ENCODE results near the gene RNPS1.
"Not testable (repeated sequence)": the region's sequence is repeated elsewhere in the genome, so short reads cannot be mapped to it uniquely, and the experiment has no call there.

The RNPS1 gene

DNA sequence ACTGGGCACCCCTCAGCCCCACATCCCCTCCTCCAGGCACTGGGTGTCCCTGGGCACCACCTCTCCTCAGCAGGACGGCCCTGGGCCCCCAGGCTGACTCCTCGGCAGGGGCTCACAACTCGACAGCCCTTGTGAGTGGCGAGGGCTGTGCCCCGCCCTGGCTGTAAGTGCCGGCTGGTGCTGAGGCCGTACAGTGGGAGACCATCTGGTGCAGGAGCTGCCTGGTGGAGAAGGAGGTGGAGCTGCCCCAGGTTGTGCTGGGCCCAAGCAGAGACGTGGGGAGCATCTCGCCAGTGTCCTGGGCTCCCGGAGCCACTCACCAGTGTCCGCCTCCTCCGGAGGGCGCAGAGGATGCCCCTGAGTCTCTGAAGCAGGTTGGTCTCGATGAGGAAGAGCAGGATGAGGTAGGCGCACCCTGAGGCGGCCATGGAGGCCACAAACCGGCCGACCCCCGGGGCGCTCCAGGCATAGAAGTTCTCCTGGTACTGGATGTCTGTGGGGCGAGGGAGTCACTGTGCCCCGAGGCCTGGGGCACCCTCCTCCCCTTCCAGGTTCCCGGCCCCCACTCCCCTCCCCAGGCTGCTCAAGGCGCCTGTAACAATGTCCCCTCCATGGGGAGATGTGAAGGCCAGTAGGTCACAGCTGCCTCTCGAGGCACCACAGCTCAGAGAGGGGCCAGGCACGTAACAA, 15.1 kb upstream of the RNPS1 start:
- DNase-seq (ENCODE audit: low read depth) = no peak

- no peak for DNase-seq (ENCODE audit: low read depth)
Observed at GRCh38 chr16:2282262-2282661, 14.3 kb upstream of the RNPS1 start.

DNA sequence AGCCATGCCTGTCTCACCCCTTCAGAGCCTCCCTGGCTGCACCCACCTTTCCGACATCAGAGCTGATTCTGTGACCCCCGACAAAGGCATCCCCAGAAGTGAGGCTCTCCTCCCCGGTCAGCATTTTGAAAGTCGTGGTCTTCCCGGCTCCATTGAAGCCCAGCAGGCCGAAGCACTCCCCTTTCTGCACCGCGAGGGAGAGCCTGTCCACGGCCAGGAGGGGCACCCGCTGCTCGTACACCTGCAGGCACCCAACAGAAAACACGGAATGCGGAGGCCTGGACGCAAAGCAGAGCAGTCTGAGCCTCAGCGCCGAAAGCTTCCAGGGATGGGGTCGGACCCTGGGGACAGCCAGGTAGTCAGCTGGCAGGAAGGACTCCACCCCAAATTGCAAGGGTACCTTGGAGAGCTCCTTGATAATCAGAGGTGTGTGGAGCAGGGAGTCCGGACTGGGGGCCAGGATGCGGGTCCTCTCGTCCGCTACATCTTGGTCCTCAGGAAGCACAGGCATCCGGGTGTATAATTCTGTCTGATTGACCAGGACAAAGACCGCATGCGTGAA, 13.1 kb upstream of the RNPS1 start:
- no peak for DNase-seq (ENCODE audit: low read depth)

- no peak for DNase-seq (ENCODE audit: low read depth)
Observed at GRCh38 chr16:2280461-2280860, 12.5 kb upstream of the RNPS1 start.

DNA sequence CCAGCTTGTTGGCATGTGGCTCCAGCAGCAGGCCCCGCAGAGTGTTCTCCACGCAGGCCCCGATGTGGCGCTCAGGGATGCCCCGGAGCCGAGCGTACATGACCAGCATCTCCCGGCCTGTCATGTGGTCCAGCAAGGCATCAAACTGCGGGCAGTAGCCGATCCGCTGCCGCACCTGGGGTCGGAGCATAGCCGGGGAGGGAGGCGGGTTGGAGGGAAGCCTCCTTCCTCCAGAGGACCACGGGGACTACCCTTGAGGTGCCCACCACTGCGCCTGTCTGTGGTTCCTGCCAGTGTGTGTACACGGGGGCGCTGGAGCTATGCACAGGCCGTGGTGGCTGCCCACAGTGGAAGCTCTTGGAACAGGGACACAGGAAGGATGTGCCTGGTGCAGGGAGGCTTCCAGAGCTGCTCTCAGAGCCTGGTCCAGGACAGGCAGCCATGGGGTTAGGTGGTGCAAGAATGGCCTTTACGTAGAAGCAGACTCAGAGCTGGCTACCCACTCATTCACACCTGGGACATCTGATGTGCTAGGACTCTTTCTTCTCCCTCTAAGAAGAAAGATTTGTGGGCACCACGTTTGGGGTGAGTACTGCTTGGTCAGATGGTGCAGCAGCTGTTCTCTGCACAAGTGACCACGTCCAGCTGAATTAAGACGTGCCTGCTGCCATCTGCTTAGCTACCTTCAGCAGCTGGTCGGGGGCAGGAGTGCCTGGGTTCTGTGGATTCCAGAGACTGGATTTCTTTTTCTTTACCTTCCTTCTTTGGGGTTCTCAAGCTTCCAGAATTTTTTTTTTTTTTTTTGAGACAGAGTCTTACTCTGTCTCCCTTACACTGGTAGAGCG, 11.3 kb upstream of the RNPS1 start:
- no peak for DNase-seq (ENCODE audit: low read depth)

GRCh38 chr16:2278272-2278608, 10.3 kb upstream of the RNPS1 start:
- no peak for DNase-seq (ENCODE audit: low read depth)

DNA sequence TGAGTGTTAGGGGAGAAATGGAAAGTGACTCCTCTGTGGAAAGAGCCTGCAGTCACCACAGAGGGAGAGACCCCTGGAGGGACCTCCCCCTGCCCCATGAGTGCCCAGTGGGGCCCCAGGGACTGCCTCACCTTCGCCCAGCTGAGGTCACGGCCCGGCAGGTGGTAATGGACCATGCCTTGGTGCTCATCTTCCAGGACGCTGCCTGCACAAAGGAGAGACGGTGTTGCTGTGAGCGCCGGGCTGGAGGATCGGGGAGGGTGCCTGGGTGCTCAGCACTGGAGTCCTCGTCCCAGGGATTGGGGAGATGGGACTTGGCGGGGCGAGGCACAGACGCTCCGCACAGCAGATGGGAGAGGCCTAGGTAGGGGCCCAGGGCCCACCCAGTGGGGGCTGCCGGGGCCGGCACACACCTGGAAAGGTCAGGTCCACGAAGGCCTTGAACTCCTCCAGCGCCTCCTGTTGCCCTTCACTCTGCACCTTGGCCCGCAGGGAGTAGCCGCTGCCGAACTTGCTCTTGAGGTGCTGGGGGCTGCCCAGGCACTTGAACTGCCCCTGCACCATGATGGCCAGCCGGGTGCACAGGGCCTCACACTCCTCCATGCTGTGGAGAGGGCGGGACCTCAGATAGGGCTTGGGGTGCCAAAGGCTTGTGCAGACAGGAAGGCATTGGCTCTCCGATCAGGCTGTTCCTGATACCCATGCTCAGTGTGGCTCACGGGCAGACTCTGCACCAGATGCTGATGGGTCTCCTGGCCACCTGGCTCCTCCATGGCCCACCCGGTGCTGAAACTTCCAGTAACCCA, 9.7 kb upstream of the RNPS1 start:
- no peak for DNase-seq (ENCODE audit: low read depth)

- DNase-seq (ENCODE audit: low read depth) = no peak
Observed at GRCh38 chr16:2276368-2277195, 8.7 kb upstream of the RNPS1 start.

- no peak for DNase-seq (ENCODE audit: low read depth)
Observed at GRCh38 chr16:2275476-2276367, 7.8 kb upstream of the RNPS1 start.

DNA sequence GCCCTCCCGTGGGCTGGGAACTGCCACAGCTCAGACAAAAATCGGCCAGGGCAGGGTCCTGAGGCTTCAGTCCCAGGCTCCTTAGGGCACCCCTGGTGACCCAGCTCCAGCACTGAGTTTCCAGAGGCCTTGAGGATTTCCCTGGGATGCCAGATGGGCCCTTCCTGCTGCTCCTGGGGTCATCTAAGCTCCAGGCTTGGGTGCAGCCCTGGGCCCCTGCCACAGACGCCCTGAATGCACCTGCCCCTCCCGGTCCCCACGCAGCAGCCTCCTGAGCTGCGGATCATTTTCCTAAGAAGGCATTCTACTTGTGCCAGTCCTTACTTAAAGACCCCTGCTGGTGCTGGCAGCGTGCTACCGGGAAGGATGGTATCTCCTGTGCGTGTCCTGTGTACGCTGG, 6.0 kb upstream of the RNPS1 start:
- DNase-seq (ENCODE audit: low read depth) = no peak

DNA sequence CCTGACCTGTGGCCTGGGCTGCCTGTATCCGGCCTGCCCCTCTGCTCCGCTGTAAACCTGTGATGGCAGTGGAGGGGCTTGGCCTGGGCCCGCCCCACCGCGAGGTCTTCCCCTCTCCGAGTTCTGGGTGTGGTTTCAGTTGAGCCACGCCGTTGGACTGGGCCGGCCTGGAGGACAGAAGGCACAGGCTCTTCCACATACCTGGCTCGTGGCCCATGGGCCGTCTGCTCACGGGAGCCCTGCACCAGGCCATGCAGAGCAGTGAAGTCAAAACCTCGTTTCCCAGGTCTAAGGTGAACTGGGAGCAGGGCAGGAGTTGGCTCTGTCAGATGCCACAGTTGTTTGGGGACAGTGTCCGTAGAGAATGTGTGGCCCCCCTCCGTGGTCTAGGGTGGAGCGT, 5.6 kb upstream of the RNPS1 start:
- DNase-seq (ENCODE audit: low read depth) = no peak

DNA sequence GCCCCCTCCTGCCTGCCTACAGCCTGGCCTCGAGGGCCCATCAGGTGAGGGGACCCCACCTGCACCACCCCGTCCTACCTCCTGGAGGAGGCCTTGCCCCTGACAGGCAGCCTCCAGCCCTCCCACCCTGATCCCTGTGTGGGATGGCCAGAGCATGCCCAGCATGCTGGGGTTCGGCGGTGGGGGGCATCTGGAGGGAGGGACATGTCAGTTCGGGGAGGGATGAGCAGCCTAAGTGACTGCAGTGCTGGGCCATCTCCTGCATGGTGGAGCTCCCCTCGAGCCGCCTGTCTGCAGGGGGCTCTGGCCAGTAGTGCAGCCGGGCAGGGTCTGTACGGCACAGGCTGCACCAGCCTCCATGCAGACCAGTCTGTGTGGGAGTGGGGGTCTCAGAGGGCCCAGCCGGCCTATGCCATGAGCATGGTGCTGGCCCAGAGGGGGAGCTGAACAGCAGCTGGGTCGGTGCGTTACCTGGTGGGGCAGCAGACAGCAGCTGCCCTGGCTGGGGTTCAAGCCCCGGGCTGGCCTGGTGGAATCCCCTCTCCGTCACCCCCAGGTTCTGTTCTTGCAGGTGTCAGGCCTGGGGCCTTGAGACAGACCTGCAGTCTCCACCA, 4.0 kb upstream of the RNPS1 start:
- DNase-seq (ENCODE audit: low read depth) = no peak

- DNase-seq (ENCODE audit: low read depth) = no peak
Observed at GRCh38 chr16:2270588-2271470, 2.9 kb upstream of the RNPS1 start.

- no peak for DNase-seq (ENCODE audit: low read depth)
Observed at GRCh38 chr16:2270070-2270462, 2.1 kb upstream of the RNPS1 start.

GRCh38 chr16:2267505-2267912, 417 bp downstream of the RNPS1 start:
- DNase-seq (ENCODE audit: low read depth) = not testable (repeated sequence)

DNA sequence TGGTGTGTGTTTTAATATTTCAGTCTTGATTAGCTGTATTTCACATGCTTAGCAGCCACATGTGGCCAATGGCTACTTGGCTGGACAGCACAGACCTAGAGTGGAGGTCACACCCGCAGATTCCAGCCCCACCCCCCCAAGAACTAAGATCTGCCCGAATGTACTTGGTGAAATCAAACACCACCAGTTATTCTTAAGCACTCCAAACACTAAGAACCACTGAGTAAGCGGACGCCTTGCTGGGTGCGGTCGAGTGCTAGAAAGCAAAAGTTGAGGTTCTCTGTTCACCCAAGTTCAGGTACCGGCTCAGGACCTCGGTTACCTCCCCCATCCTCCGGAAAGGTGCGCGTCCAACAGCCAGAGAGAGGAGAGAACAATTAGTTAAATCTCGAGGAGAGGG, 1.0 kb downstream of the RNPS1 start:
- peak; percentile 8 for DNase-seq (ENCODE audit: low read depth)

GRCh38 chr16:2263026-2263425, 4.9 kb downstream of the RNPS1 start:
- not testable (repeated sequence) for DNase-seq (ENCODE audit: low read depth)

DNA sequence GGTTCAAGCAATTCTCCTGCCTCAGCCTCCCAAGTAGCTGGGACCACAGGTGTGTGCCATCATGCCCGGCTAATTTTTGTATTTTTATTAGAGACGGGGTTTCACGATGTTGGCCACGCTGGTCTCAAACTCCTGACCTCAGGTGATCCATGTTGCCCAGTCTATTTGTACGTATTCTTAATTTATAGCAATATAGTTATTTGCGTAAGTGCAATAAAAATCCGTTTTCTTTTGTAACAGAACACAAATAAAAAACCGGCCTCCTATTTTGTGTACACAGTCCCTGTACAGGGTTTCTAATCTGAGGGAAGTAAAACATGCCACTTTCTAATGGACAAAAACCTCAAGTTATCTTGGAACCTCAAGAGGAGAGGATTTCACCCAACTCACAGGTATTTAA, 7.7 kb downstream of the RNPS1 start:
- no peak for DNase-seq (ENCODE audit: low read depth)

DNA sequence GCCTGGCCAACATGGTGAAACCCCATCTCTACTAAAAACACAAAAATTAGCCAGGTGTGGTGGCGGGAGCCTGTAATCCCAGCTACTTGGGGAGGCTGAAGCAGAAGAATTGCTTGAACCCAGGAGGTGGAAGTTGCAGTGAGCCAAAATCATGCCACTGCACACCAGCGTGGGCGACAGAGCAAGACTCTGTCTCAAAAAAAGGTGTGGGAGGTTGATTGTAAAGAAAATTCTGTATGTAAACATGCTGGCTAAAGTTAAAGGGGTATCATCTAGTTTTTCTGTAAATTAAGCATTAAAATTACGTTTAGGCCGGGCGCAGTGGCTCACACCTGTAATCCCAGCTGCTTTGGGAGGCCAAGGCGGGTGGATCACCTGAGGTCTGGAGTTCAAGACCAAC, 9.4 kb downstream of the RNPS1 start:
- DNase-seq (ENCODE audit: low read depth) = not testable (repeated sequence)
